H1 (cell line): ENCODE results near the gene PYGL. TPM values are rescaled to one million over a fixed set of nuclear protein-coding genes. Genes with fewer than 3 reads are reported as not detected.

Source experiments
- CTCF ChIA-PET: fragments of 300-600 bp; sonication (Branson Sonifier 250); formaldehyde crosslinking; loops from one replicate; lab custom pipeline; 2021; ENCODE audit not compliant: partially characterized antibody; lab: Charles Lee
- POLR2A ChIA-PET: fragments of 300-600 bp; sonication (Branson Sonifier 250); formaldehyde crosslinking; loops from one replicate; lab custom pipeline; 2021; ENCODE audit warnings: inconsistent platforms; ENCODE audit not compliant: partially characterized antibody; lab: Charles Lee
- DNase-seq, 2 experiments: peaks; one replicate each; pipeline versions ENCODE4 v3.0.0 to v3.0.0-alpha.2; 2010 to 2022; ENCODE audit warnings: low spot score in 2 of 2, low read depth in 1 of 2, mixed read lengths in 1 of 2
- FAIRE-seq: peaks from 2 replicates; lab custom pipeline; 2011; peaks lifted over from hg19 to GRCh38; lab: Jason Lieb, UNC
- H2AFZ ChIP-seq: 2 replicates; pipeline ENCODE4 v1.8.1; 2012; ENCODE audit warnings: low read length, inconsistent platforms
- H2AK5ac ChIP-seq: 2 replicates; pipeline ENCODE4 v1.6.1; 2013; ENCODE audit warnings: low read depth, low read length
- H2BK120ac ChIP-seq: replicated peaks from 2 replicates; pipeline ENCODE3; 2013; ENCODE audit warnings: low read depth, low read length, inconsistent platforms
- H2BK12ac ChIP-seq: 2 replicates; pipeline ENCODE4 v1.6.1; 2013; ENCODE audit warnings: low read depth, low read length
- H2BK15ac ChIP-seq: 2 replicates; pipeline ENCODE4 v1.6.1; 2013; ENCODE audit warnings: low read length
- H2BK20ac ChIP-seq: 2 replicates; pipeline ENCODE4 v1.6.1; 2013; ENCODE audit warnings: low read length
- H2BK5ac ChIP-seq: 2 replicates; pipeline ENCODE4 v1.6.1; 2013; ENCODE audit warnings: low read depth, low read length
- H3K14ac ChIP-seq: 2 replicates; pipeline ENCODE4 v1.6.1; 2013; ENCODE audit warnings: inconsistent platforms; ENCODE audit not compliant: insufficient read length
- H3K18ac ChIP-seq: 2 replicates; pipeline ENCODE4 v1.6.1; 2013; ENCODE audit warnings: low read length; ENCODE audit errors: extremely low read depth
- H3K23ac ChIP-seq: 2 replicates; pipeline ENCODE4 v1.6.1; 2013; ENCODE audit warnings: inconsistent platforms; ENCODE audit not compliant: insufficient read length
- H3K23me2 ChIP-seq: 2 replicates; pipeline ENCODE4 v1.6.1; 2013; ENCODE audit warnings: low read depth, low read length
- H3K27ac ChIP-seq: 2 replicates; pipeline ENCODE4 v1.6.1; 2011; ENCODE audit warnings: low read depth, low read length, inconsistent platforms
- H3K27me3 ChIP-seq, 4 experiments: replicated peaks in 1 of 4; 1 replicate in 1 of 4; 2 replicates in 3 of 4; pipeline versions ENCODE4 v1.6.1 to v1.8.1; 2011 to 2013; ENCODE audit warnings: low read length in 3 of 4, mild to moderate bottlenecking in 3 of 4, inconsistent platforms in 2 of 4, mixed read lengths in 2 of 4, moderate library complexity in 1 of 4; ENCODE audit not compliant: control insufficient read depth in 3 of 4, insufficient read depth in 3 of 4; ENCODE audit errors: extremely low read depth in 1 of 4
- H3K36me3 ChIP-seq, 4 experiments: 2 replicates each; pipeline versions ENCODE4 v1.6.1 to v1.8.1; 2011 to 2013; ENCODE audit warnings: mild to moderate bottlenecking in 4 of 4, low read length in 3 of 4, moderate library complexity in 2 of 4, control low read depth in 1 of 4, inconsistent platforms in 1 of 4; ENCODE audit not compliant: insufficient read depth in 4 of 4, control insufficient read depth in 2 of 4
- H3K4ac ChIP-seq: replicated peaks from 2 replicates; pipeline ENCODE3; 2013; ENCODE audit warnings: low read length, low read depth, mixed read lengths, inconsistent platforms; ENCODE audit not compliant: insufficient read length
- H3K4me1 ChIP-seq, 4 experiments: replicated peaks in 1 of 4; 1 replicate in 1 of 4; 2 replicates in 3 of 4; pipeline versions ENCODE4 v1.6.1 to v1.8.1; 2011 to 2013; ENCODE audit warnings: low read length in 3 of 4, inconsistent platforms in 2 of 4, mixed read lengths in 1 of 4; ENCODE audit not compliant: insufficient read depth in 4 of 4, control insufficient read depth in 3 of 4
- H3K4me2 ChIP-seq, 2 experiments: 2 replicates each; pipeline versions ENCODE4 v1.6.1 to v1.8.1; 2011 to 2013; ENCODE audit warnings: low read depth in 2 of 2, low read length in 2 of 2, control low read depth in 1 of 2, inconsistent platforms in 1 of 2, mild to moderate bottlenecking in 1 of 2; ENCODE audit not compliant: insufficient read depth in 1 of 2
- H3K4me3 ChIP-seq, 4 experiments: fragments of 200-600, 300-600 bp in 1 of 4; sonication (generic), shearing (Covaris generic), sonication (Bioruptor Twin) in 1 of 4; 2 replicates each; pipeline versions ENCODE4 v1.5.1 to v1.8.1; 2011 to 2016; ENCODE audit warnings: low read length in 4 of 4, low read depth in 3 of 4, control low read depth in 2 of 4, inconsistent platforms in 2 of 4, mild to moderate bottlenecking in 2 of 4, mixed read lengths in 1 of 4, moderate library complexity in 1 of 4; ENCODE audit not compliant: insufficient read depth in 2 of 4; ENCODE audit errors: extremely low read depth in 1 of 4
- H3K56ac ChIP-seq: replicated peaks from 2 replicates; pipeline ENCODE3; 2013; ENCODE audit warnings: low read depth, mild to moderate bottlenecking, mixed read lengths, low read length, inconsistent platforms; ENCODE audit not compliant: insufficient read length
- H3K79me1 ChIP-seq: 2 replicates; pipeline ENCODE4 v1.6.1; 2013; ENCODE audit warnings: low read depth, low read length, control low read depth
- H3K79me2 ChIP-seq, 2 experiments: 2 replicates each; pipeline versions ENCODE4 v1.6.1 to v1.8.1; 2012 to 2013; ENCODE audit warnings: low read length in 2 of 2, mild to moderate bottlenecking in 2 of 2, inconsistent platforms in 1 of 2; ENCODE audit not compliant: insufficient read depth in 2 of 2, control insufficient read depth in 1 of 2
- H3K9ac ChIP-seq, 4 experiments: replicated peaks in 1 of 4; 1 replicate in 1 of 4; 2 replicates in 3 of 4; pipeline versions ENCODE4 v1.6.1 to v1.8.1; 2011 to 2013; ENCODE audit warnings: low read depth in 3 of 4, low read length in 3 of 4, control low read depth in 2 of 4, mild to moderate bottlenecking in 2 of 4, moderate library complexity in 2 of 4, inconsistent platforms in 1 of 4; ENCODE audit errors: extremely low read depth in 1 of 4
- H3K9me3 ChIP-seq, 2 experiments: 2 replicates each; pipeline versions ENCODE4 v1.6.1 to v1.8.1; 2012 to 2013; ENCODE audit warnings: mild to moderate bottlenecking in 2 of 2, moderate library complexity in 2 of 2, control low read depth in 1 of 2, inconsistent platforms in 1 of 2, low read depth in 1 of 2, low read length in 1 of 2, mixed read lengths in 1 of 2; ENCODE audit not compliant: insufficient read depth in 2 of 2
- H4K20me1 ChIP-seq, 2 experiments: replicated peaks in 1 of 2; 2 replicates each; pipeline versions ENCODE3 to v1.8.1; 2011 to 2013; ENCODE audit warnings: inconsistent platforms in 2 of 2, low read length in 2 of 2, mild to moderate bottlenecking in 1 of 2; ENCODE audit not compliant: insufficient read depth in 2 of 2, control insufficient read depth in 1 of 2
- H4K5ac ChIP-seq: 2 replicates; pipeline ENCODE4 v1.6.1; 2013; ENCODE audit warnings: low read length, low read depth, mixed read lengths, inconsistent platforms; ENCODE audit not compliant: insufficient read length
- H4K8ac ChIP-seq: 2 replicates; pipeline ENCODE4 v1.8.0; 2013; ENCODE audit warnings: mild to moderate bottlenecking, moderate library complexity, low read length, inconsistent platforms; ENCODE audit not compliant: insufficient read depth; ENCODE audit errors: extremely low read depth
- H4K91ac ChIP-seq: replicated peaks from 2 replicates; pipeline ENCODE3; 2013; ENCODE audit warnings: low read length, mixed read lengths, inconsistent platforms; ENCODE audit not compliant: insufficient read length
- EZH2 ChIP-seq: fragments of 200-600 bp; sonication (generic); IDR thresholded peaks from 2 replicates; pipeline ENCODE4 v1.7.1; 2012; ENCODE audit warnings: low read depth, mild to moderate bottlenecking, moderate library complexity, low read length, inconsistent platforms; ENCODE audit not compliant: severe bottlenecking
- NRF1 ChIP-seq: IDR thresholded peaks from 2 replicates; pipeline ENCODE4 v1.6.1; 2011; ENCODE audit warnings: mild to moderate bottlenecking, low read depth, low read length, improper control_type of control experiment
- POU5F1 ChIP-seq: IDR thresholded peaks from 2 replicates; pipeline ENCODE4 v1.6.1; 2011; ENCODE audit warnings: low read depth, mild to moderate bottlenecking, low read length, moderate library complexity
- SP4 ChIP-seq: IDR thresholded peaks from 2 replicates; pipeline ENCODE4 v1.6.1; 2012; ENCODE audit warnings: low read length, inconsistent platforms
- SRF ChIP-seq: IDR thresholded peaks from 2 replicates; pipeline ENCODE4 v1.6.1; 2011; ENCODE audit warnings: mild to moderate bottlenecking, low read depth, low read length, moderate library complexity
- WGBS, 2 experiments: shearing (Covaris generic) in 1 of 2; methylation state at CpG; one replicate each; pipeline versions ENCODE4 v1.1.6 to v1.1.7; 2013 to 2015; ENCODE audit warnings: low lambda C conversion rate in 2 of 2, mixed read lengths in 2 of 2, inconsistent platforms in 1 of 2, low coverage in 1 of 2, missing lambda C conversion rate in 1 of 2; ENCODE audit not compliant: insufficient replicate concordance in 2 of 2, insufficient coverage in 1 of 2, insufficient read length in 1 of 2; ENCODE audit errors: extremely low coverage in 1 of 2, missing lambda C conversion rate in 1 of 2; 5-methylcytosine and 5-hydroxymethylcytosine counted together
- polyA plus RNA-seq, 7 experiments: library from polyadenylated mRNA; depleted of rRNA in 3 of 7; stranded (reverse) in 5 of 7; unstranded in 2 of 7; fragments of >200 nt in 5 of 7; fragments of 200-250 nt in 2 of 7; gene quantifications; 1 replicate in 5 of 7; 2 replicates in 1 of 7; 4 replicates in 1 of 7; pipeline versions ENCODE4 v1.2.1 to v1.2.3, GENCODE V29; 2011 to 2013; ENCODE audit warnings: missing spikeins in 2 of 7, mixed read lengths in 2 of 7
- total RNA-seq: library from RNA; stranded (reverse); fragmentation: NEBNext Ultra II Directional; extraction: Animal tissue kit (Norgen Biotek cat#: 25700); gene quantifications from 2 replicates; pipeline ENCODE4 v1.2.1, GENCODE V29; 2021

Gene PYGL
- total and polyA plus RNA-seq, 2 of the 8 experiments (the other 6 are each of a cell fraction or from before 2014, with no cell fraction given) = 26.1 to 50.5 TPM

- peaks cover 0 to 8% (median 6%) of the 10 kb centered on the region in 4 experiments; a peak in 4 of 8 replicates for H3K36me3 ChIP-seq
- no peak for DNase-seq
- H2BK20ac ChIP-seq = no peak overlapping the region
- H3K23ac ChIP-seq = no peak overlapping the region
- CTCF ChIA-PET = interaction anchor here (0.9 kb wide), 1 partner anchor 25 kb away, joined by 4 read pairs; no protein-coding TSS in a partner anchor
- H4K5ac ChIP-seq = no peak overlapping the region
- H2BK120ac ChIP-seq = no peak overlapping the region
- no peak overlapping the region for H2AFZ ChIP-seq
- H3K23me2 ChIP-seq = no peaks in the 10 kb centered on the region
- H4K20me1 ChIP-seq = no peaks in the 10 kb centered on the region
- no peak overlapping the region for H3K27ac ChIP-seq
- POLR2A ChIA-PET = no interaction called here
- H3K27me3 ChIP-seq = no peaks in the 10 kb centered on the region
- no peak for FAIRE-seq
- no peak overlapping the region for H3K4ac ChIP-seq
- H3K56ac ChIP-seq = no peak overlapping the region
- H3K79me2 ChIP-seq = no peaks in the 10 kb centered on the region
- H3K4me3 ChIP-seq = no peak overlapping the region
- WGBS, 2 experiments = 84% methylated on average over 4 of the region's 4 CpGs; no CpG with 5 or more reads in 1 of the 2 experiments
- no peak overlapping the region for H2BK5ac ChIP-seq
- no peak overlapping the region for H3K9ac ChIP-seq
- no peaks in the 10 kb centered on the region for H3K79me1 ChIP-seq
- H3K4me2 ChIP-seq = no peak overlapping the region
- no peak overlapping the region for H4K91ac ChIP-seq
- H3K4me1 ChIP-seq = peaks cover 0 to 9% (median 1%) of the 10 kb centered on the region in 4 experiments; a peak in 1 of 7 replicates
- no peak overlapping the region for H3K18ac ChIP-seq
- H3K14ac ChIP-seq = no peak overlapping the region
- TF ChIP-seq NRF1 (no peak), EZH2 (no peak), POU5F1 (no peak), SRF (no peak), SP4 (no peak)
- TF ChIP-seq, all 59 proteins: peak for 0
- H4K8ac ChIP-seq = no peak overlapping the region
- no peak overlapping the region for H2BK12ac ChIP-seq
- H3K9me3 ChIP-seq = no peaks in the 10 kb centered on the region
- no peak overlapping the region for H2AK5ac ChIP-seq
- no peak overlapping the region for H2BK15ac ChIP-seq
Measured at GRCh38 chr14:50924843-50925242, 19.4 kb downstream of the PYGL start.
